Left lung (tissue), 10 donors: ENCODE results near the gene ARHGAP18. TPM values are rescaled to one million over a fixed set of nuclear protein-coding genes. Genes with fewer than 3 reads are reported as not detected.

ENCODE experiments used
- ATAC-seq: fragments of 200-7000 bp; cut with Tn5 transposase; one replicate; pipeline ENCODE4 v1.9.1; 2020; ENCODE audit warnings: moderate library complexity
- DNase-seq, 4 donors: peaks; one replicate each; pipeline ENCODE4 v3.0.0-alpha.2; 2013 to 2020
- H3K27ac ChIP-seq, 2 donors: fragments of 200-600 bp; sonication (generic) in 1 of 2; one replicate each; pipeline versions ENCODE4 v1.5.0 to v1.8.0; 2020 to 2021
- H3K27me3 ChIP-seq, 2 donors: fragments of 200-600 bp; sonication (generic) in 1 of 2; one replicate each; pipeline versions ENCODE4 v1.5.0 to v1.8.0; 2020 to 2021
- H3K36me3 ChIP-seq, 2 donors: fragments of 200-600 bp; sonication (generic) in 1 of 2; one replicate each; pipeline versions ENCODE4 v1.5.0 to v1.8.0; 2020 to 2021
- H3K4me1 ChIP-seq, 2 donors: fragments of 200-600 bp; one replicate each; pipeline ENCODE4 v1.8.0; 2021
- H3K4me3 ChIP-seq, 2 donors: fragments of 200-600 bp; sonication (generic) in 1 of 2; one replicate each; pipeline versions ENCODE4 v1.5.0 to v1.8.0; 2020 to 2021; ENCODE audit warnings: mild to moderate bottlenecking in 1 of 2
- H3K9me3 ChIP-seq, 2 donors: fragments of 200-600 bp; sonication (generic) in 1 of 2; one replicate each; pipeline versions ENCODE4 v1.5.0 to v1.8.0; 2020 to 2021
- CTCF ChIP-seq, 2 donors: fragments of 200-600 bp; sonication (generic) in 1 of 2; IDR thresholded peaks; one replicate each; pipeline versions ENCODE4 v1.5.0 to v1.8.0; 2021; ENCODE audit warnings: antibody characterized with exemption in 2 of 2
- intact Hi-C, 2 donors: fragments of 100-400 bp; cut with DNase I; formaldehyde crosslinking; loops; one replicate each; pipeline versions ENCODE4 v1.11.2 to v1.14.2; 2022
- polyA plus RNA-seq, 6 donors: library from polyadenylated mRNA; unstranded; fragments of 120-200 nt; gene quantifications; one replicate each; pipeline ENCODE4 v1.2.1, GENCODE V29; 2013; ENCODE audit not compliant: insufficient read length in 6 of 6
- total RNA-seq, 2 donors: library from RNA; stranded (reverse); fragmentation: NEBNext Ultra II Directional; extraction: Animal tissue kit (Norgen Biotek cat#: 25700); gene quantifications; one replicate each; pipeline ENCODE4 v1.2.1, GENCODE V29; 2021
- donor health status: DM: no; HTN: yes; CAD: no.
- donor health status: DM: no; HTN: no; CAD: no.

The ARHGAP18 gene
- total and polyA plus RNA-seq, 8 donors, result 46.0 to 76.4 (median 67.9) TPM

- no peak overlapping the region for H3K27ac ChIP-seq
- ATAC-seq (no peak), DNase-seq (no peak)
- no peak overlapping the region for H3K4me3 ChIP-seq
- intact Hi-C loops, result loop anchor here in 1 of 2 donors (10.0 kb wide), 1 partner anchor 122 kb away; no protein-coding TSS in a partner anchor
- TF ChIP-seq CTCF (IDR thresholded peaks at IDR 0.05), result no peak
- H3K27me3 ChIP-seq, result no peaks in the 10 kb centered on the region
- H3K36me3 ChIP-seq, result no peaks in the 10 kb centered on the region
- no peaks in the 10 kb centered on the region for H3K9me3 ChIP-seq
- peaks cover 0 to 20% of the 10 kb centered on the region in 2 donors for H3K4me1 ChIP-seq
These were observed 16.7 kb upstream of the ARHGAP18 start for GRCh38 chr6:129726650-129727049.

GRCh38 chr6:129725341-129725740 is 15.4 kb upstream of the ARHGAP18 start:
- Histone ChIP-seq H3K9me3 (no peaks in the 10 kb centered on the region), H3K4me3 (no peak overlapping the region), H3K27ac (no peak overlapping the region), H3K27me3 (no peaks in the 10 kb centered on the region), H3K4me1 (peaks cover 0 to 16% of the 10 kb centered on the region in 2 donors), H3K36me3 (no peaks in the 10 kb centered on the region)
- ATAC-seq (no peak), DNase-seq (no peak)
- intact Hi-C loops, result loop anchor here in 1 of 2 donors (10.0 kb wide), 1 partner anchor 121 kb away; no protein-coding TSS in a partner anchor
- TF ChIP-seq CTCF (IDR thresholded peaks at IDR 0.05), result no peak

- intact Hi-C loops, result loop anchor here in 1 of 2 donors (10.0 kb wide), 1 partner anchor 115 kb away; no protein-coding TSS in a partner anchor
- no peaks in the 10 kb centered on the region for H3K9me3 ChIP-seq
- H3K4me1 ChIP-seq, result no peaks in the 10 kb centered on the region
- H3K36me3 ChIP-seq, result no peaks in the 10 kb centered on the region
- no peak for TF ChIP-seq CTCF (IDR thresholded peaks at IDR 0.05)
- peak; percentile 39 for ATAC-seq
- no peak overlapping the region for H3K4me3 ChIP-seq
- H3K27ac ChIP-seq, result peak overlapping the region in 1 of 2 donors; percentile 7
- no peaks in the 10 kb centered on the region for H3K27me3 ChIP-seq
- DNase-seq, result peak in 1 of 4 donors; percentile 49
These were observed 9.7 kb upstream of the ARHGAP18 start for GRCh38 chr6:129719692-129720091.

GRCh38 chr6:129717277-129717676 is 7.3 kb upstream of the ARHGAP18 start:
- H3K4me3 ChIP-seq, result no peak overlapping the region
- H3K9me3 ChIP-seq, result no peaks in the 10 kb centered on the region
- ATAC-seq (peak; percentile 32), DNase-seq (no peak)
- no peak overlapping the region for H3K27ac ChIP-seq
- no peak for TF ChIP-seq CTCF (IDR thresholded peaks at IDR 0.05)
- H3K36me3 ChIP-seq, result no peaks in the 10 kb centered on the region
- no peaks in the 10 kb centered on the region for H3K4me1 ChIP-seq
- H3K27me3 ChIP-seq, result no peaks in the 10 kb centered on the region
- intact Hi-C loops, result no loop called here

GRCh38 chr6:129713806-129714333 is 3.9 kb upstream of the ARHGAP18 start:
- DNase-seq (peak in 1 of 4 donors; percentile 8), ATAC-seq (no peak)
- peak overlapping the region in 1 of 2 donors; percentile 26 for H3K27ac ChIP-seq
- intact Hi-C loops, result no loop called here
- H3K36me3 ChIP-seq, result no peaks in the 10 kb centered on the region
- H3K4me3 ChIP-seq, result no peak overlapping the region
- no peaks in the 10 kb centered on the region for H3K9me3 ChIP-seq
- no peak for TF ChIP-seq CTCF (IDR thresholded peaks at IDR 0.05)
- no peaks in the 10 kb centered on the region for H3K27me3 ChIP-seq
- peaks cover 0 to 16% of the 10 kb centered on the region in 2 donors for H3K4me1 ChIP-seq
